HG03064 (cell line): Measurements from ENCODE around the gene MKKS.

ENCODE experiments used
- ATAC-seq: cut with Tn5 transposase; IDR thresholded peaks from one replicate; pipeline ENCODE4 v1.9.1; 2021; ENCODE audit warnings: low read depth; ENCODE audit not compliant: unreplicated experiment

Gene MKKS

DNA sequence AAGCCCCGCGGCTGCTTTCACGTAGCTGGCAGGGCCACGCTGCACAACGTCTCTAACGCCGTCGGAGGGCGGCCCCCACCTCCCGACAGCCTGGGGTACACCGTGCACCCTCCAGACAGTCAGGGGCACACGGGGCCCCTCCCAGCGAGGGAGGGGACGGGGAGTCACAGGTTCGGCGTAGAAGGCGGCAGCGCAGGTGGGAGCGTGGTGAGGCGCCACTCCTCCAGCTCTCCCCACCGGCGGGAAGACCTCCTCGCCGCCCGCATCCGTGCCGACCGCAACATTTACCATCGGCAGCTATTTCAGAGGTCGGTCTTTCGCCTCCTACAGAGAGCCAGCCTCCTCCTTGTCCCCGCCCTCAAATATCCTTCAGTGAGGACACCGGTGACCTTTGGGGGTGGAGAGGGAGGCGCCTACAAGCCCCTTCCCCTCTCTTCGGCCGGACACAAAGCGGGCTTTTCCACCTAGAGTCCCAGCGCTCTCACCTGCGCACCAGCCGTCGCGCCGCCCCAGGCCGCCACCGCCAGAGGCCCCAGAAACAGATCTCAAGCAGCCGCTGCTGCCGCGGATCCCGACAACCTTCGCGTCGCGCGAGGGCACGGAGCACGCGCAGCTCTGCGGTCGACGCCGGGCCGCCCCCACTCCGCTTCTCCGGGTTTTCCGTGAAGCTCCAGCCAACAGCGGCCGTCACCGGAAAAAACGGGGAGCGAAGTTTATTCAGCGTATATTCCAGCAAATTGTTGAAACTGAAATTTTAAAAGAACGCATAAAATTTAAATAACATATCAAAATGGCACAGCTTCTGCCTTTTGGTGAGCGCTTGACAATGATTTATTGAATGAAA, at the start of gene MKKS:
MKKS (minus strand) TSS at position 600 of the 844 bp plus-strand sequence. CDS start 20,708 bp downstream, outside the sequence.
- peak; percentile 48 for ATAC-seq

GRCh38 chr20:10483691-10484090, 49.7 kb upstream of the MKKS start:
- ATAC-seq = no peak

- ATAC-seq = no peak
These were observed 47.7 kb upstream of the MKKS start for GRCh38 chr20:10481676-10482075.

DNA sequence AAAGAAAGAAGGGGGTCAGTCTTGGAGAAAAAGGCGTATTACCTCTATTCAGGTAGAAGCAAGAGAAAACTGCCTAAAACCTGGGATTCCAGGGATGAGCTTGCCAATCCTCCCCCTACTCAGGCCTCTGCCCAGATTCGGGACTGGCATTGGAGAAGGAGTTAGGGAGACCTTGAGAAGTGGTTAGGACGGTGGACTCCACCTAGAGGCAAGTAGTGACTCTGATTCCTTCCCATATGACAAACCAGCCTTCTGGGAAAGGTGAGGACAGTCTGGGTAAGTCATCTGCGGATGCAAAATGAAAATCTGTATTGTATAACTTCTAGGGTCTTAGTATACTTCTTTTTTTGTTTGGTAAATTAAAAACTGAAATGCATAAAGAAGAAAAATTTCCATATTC, 44.9 kb upstream of the MKKS start:
- ATAC-seq = no peak

DNA sequence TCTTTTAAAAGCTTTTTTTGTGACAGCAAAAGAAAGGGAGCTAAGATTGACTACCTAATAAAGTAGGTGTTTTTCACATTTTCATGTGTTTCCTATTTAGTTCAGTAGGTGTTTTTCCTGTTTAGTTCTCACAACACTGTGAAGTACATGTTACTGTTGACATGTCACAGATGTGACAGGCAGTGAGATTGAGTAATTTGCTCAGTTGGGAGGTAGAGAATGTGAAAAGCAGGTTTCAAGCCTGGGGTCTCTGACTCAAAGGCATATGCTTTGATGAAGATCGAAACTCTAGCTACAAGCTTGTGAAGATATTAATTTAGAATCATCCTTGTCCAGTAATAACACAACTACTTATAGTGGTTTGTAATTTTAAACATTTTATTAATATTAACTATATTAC, 44.2 kb upstream of the MKKS start:
- ATAC-seq = peak; percentile 76

- peak; percentile 55 for ATAC-seq
These were observed 42.3 kb upstream of the MKKS start for GRCh38 chr20:10476319-10476724.

GRCh38 chr20:10475225-10475624, 41.2 kb upstream of the MKKS start:
- ATAC-seq = no peak

DNA sequence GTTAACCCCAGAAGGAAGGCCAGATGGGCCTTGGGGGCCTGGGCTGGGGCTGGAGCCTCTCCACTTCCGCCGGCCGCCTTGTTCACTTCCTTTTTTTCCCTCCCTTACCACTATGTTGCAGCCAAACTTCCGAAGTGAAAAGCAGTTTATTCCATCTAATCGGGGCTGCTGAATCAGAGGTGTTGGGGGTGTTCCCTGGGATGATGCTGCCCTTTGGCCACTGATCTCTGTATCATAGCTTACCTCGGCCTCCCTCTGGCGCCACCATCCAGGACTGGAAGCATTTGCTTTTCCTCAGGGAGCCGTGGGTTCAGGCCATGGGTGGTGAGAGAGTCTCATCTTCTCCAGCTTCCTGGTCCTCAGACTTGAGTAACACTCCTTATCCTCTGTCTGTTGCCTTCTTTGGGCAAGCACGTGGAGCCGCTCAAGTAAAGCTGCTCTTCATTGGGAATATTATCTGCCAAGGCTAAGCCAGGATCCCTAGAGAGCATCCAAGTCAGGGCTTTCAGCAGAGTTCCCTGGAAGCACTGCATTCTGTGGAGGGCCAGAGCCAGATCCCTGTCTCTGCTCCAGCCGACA, 40.7 kb upstream of the MKKS start:
- no peak for ATAC-seq

DNA sequence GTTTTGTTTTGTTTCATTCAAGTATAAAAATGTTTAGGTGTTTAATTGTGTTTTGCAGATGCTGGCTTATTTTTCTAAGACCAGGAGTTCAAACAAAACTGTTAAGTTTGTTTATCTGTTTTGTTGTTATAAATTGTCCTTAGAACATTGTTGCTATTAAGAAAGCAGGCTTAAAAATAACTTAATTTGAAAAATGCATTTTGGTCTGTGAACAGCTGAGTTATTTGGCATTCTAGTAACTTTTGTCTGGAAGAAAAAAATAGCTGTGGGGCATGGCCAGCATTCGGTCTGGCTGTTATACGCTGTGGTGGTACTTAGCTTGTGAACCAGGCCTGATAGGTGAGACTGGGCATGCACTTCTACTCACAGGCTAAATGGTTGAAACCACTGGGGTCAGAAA, 38.8 kb upstream of the MKKS start:
- ATAC-seq = no peak

GRCh38 chr20:10470276-10470675, 36.3 kb upstream of the MKKS start:
- ATAC-seq = no peak

DNA sequence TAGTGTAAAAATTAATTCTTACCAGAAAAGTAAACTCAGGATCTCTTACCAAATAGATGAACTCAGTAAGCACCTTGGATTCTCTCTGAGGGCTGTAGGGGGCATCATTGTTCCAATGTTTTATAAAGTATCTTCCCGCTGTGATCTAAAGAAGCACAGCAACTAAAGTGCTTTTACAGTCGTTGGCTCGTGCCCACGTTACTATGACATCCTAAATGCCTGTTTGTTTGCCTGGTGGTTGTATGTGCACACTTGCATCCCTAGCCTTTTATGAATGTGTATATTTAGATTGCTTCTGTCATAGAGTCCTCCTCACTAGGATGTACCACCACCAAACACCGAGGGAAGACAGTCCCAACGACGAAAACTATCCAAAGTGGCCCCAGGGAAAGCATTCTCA, 35.6 kb upstream of the MKKS start:
- ATAC-seq = no peak

GRCh38 chr20:10469056-10469455, 35.0 kb upstream of the MKKS start:
- no peak for ATAC-seq

DNA sequence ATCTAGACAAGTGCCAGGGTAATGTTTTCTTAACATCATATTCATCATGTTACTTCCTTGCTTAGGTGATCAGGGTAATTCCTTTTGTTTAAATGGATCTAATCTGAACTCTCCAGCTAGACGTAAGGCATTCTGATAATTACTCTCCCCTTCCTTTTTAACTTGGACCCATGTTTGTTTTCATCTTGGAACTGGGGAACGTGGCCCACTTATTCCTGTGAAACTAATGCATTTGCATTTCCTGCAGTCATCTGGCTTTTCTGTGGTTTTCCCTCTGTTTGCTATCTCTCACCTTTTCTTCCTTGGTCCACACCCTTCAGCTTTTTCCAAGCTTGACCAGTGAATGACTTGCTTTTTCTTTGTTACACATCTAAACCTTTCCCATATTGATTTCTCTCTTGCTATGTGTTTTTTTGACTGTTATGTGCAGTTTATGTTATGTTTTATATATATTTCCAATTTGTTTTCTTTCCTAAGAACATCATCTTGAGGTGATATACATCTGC, 34.4 kb upstream of the MKKS start:
- ATAC-seq = no peak

- ATAC-seq = no peak
These were observed 33.8 kb upstream of the MKKS start for GRCh38 chr20:10467681-10468339.

DNA sequence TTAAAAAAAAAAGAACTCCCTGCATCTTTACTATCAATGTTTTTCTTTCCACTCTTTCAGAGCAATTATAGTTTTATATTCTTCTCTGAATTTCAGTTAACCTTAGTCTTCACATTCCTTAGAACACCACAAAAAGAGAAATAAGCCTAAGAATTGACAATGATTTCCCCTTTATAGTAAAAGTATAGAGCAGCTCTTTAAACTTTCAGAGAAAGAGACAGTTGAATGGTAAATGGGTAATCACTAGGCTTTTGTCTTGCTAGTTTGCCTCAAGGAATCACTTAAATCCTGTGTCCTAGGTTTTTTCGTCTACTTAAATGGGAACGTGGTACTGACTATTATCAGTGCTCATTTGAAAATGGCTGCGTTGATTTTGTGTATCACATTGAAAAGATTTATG, 32.8 kb upstream of the MKKS start:
- no peak for ATAC-seq

DNA sequence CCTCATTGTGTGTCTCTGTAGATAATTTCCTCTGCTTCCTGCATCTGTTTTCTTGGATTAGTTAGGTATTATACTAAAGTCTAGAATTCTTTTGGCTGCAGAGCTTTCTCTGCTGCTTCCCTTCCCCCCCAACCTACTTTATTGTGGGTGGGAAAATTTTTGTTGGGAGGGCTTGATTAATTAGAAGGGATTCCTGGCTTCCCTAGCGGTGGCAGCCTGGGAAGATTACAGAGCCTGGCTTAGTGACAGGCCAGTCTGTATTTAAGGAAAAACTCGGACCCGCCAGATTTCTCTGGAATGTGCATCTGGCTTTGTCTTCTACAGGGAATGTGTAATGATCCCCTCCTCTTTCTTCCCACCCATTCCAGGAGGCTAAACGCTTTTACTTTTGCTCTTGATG, 32.3 kb upstream of the MKKS start:
- no peak for ATAC-seq

DNA sequence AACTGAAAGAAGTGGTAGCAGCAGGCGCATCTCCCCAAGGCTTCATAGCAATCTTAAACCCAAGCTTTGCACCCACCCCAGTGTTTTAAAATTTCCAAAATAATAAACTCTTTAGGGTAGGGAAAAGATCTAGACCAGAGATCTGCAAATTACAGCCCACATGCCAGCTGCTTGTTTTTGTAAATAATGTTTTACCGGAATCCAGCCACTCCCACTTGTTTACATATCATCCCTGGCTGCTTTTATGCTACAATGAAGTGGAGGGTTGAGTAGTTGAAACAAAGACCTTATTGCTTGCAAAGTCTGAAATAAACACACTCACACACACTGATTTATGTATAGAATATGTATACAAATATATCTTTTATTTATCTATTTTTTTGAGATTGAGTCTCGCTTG, 31.1 kb upstream of the MKKS start:
- ATAC-seq = no peak

- no peak for ATAC-seq
These were observed 29.6 kb upstream of the MKKS start for GRCh38 chr20:10463622-10464021.

DNA sequence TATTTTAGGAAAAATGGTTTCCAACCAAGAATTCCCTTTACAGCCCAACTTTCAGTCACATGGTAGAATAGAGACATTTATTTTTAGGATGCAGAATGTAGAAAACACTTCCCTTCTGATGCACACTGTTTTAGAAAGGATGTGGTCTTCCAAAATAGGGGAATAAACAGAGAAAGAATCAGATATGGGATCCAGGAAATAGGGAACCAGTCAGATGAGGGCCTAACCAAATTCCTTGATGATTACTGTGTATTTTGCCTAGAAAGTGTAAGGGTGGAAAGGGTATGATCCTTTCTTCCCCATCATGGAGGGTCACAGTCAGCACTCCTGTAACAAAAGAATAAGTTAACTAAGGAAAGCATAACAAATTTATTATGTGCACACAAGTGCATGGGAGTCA, 28.5 kb upstream of the MKKS start:
- no peak for ATAC-seq

DNA sequence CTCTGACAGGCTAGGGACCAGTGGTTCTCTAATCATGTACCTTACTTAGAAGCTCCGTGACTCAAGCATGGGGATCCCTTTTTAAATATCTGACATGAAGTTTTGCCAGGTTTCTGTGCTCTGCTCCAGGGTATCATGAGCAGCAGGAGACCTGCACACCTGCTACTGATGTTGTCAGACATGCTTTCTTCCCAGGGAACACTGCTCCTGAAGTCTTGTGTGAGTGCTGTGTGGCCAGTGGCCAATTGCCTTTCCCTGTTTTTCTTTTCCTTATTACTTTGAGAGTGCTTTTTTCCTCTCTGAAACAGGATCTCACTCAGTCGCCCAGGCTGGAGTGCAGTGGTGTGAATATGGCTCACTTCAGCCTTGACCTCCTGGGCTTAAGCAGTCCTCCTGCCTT, 27.5 kb upstream of the MKKS start:
- ATAC-seq = no peak

DNA sequence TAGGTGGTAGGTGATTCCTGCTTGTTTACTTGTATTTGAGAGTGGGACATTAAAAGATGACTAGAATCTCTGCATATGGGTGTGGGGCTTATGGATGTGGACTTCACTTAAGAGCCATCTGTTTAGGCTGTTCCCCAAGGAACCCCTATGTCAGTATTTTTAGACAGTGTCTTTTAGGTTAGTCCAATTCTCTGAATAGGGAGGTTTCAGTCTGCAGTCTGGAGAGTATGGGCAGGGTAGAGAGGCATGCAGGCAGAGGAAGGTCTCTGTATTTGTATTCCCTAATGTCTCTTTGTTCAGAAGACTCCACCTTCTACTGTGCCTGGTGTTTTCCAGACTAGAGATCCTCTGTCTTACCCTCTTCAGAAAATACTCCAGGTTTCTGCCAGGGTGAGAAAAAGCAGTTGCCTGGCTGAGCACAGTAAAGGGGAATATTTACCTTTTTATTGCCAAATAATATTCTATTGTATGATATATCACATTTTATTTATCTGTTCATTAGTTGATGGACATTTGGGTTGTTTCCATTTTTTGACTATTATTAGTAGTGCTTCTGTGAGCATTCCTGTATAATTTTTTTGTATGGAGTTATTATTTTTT, 20.2 kb upstream of the MKKS start:
- no peak for ATAC-seq
